Mucosa of descending colon (tissue), 3 donors: ENCODE measurements around the gene WAS. TPM values are rescaled to one million over a fixed set of nuclear protein-coding genes. Genes with fewer than 3 reads are reported as not detected.
"Not testable (repeated sequence)": the region's sequence is repeated elsewhere in the genome, so short reads cannot be mapped to it uniquely, and the experiment has no call there.

Experiments used
- ATAC-seq: fragments of 200-7000 bp; cut with Tn5 transposase; one replicate; pipeline ENCODE4 v1.9.1; 2020; ENCODE audit warnings: mild to moderate bottlenecking, moderate library complexity
- DNase-seq, 3 donors: peaks; one replicate each; pipeline ENCODE4 v3.0.0-alpha.2; 2020
- H3K36me3 ChIP-seq: fragments of 200-600 bp; one replicate; pipeline ENCODE4 v1.8.0; 2021; ENCODE audit warnings: low read depth, mild to moderate bottlenecking
- H3K4me1 ChIP-seq: fragments of 200-600 bp; one replicate; pipeline ENCODE4 v1.8.0; 2021; ENCODE audit warnings: low read depth, mild to moderate bottlenecking
- H3K4me3 ChIP-seq: fragments of 200-600 bp; one replicate; pipeline ENCODE4 v1.8.0; 2021; ENCODE audit warnings: mild to moderate bottlenecking
- H3K9me3 ChIP-seq: fragments of 200-600 bp; one replicate; pipeline ENCODE4 v1.8.0; 2021; ENCODE audit warnings: mild to moderate bottlenecking
- intact Hi-C, 2 donors: fragments of 100-400 bp; cut with DNase I in 1 of 2; cut with micrococcal nuclease in 1 of 2; formaldehyde crosslinking; loops; one replicate each; pipeline versions ENCODE4 v1.11.0 to v1.11.1; 2022; cut with DNase I, micrococcal nuclease
- total RNA-seq, 3 donors: library from RNA; stranded (reverse); fragmentation: NEBNext Ultra II Directional in 2 of 3; extraction: Animal tissue kit (Norgen Biotek cat#: 25700) in 2 of 3; gene quantifications; one replicate each; pipeline versions ENCODE4 v1.2.1 to v1.2.4, GENCODE V29; 2021 to 2023
- TF ChIP-seq, protein P1 (sequence below): fragments of 200-600 bp; IDR thresholded peaks from one replicate; pipeline ENCODE4 v1.8.0; 2022; ENCODE audit warnings: antibody characterized with exemption, mild to moderate bottlenecking
- donor health status: DM: no; HTN: no; CAD: no; lungs with moderate emphysema.
- donor health status: DM: no; HTN: no; CAD: no.
- donor health status: DM: no; HTN: yes; CAD: no.

Gene WAS
- total RNA-seq, 3 donors from 2014 or later = 4.4 to 8.6 (median 5.3) TPM

DNA sequence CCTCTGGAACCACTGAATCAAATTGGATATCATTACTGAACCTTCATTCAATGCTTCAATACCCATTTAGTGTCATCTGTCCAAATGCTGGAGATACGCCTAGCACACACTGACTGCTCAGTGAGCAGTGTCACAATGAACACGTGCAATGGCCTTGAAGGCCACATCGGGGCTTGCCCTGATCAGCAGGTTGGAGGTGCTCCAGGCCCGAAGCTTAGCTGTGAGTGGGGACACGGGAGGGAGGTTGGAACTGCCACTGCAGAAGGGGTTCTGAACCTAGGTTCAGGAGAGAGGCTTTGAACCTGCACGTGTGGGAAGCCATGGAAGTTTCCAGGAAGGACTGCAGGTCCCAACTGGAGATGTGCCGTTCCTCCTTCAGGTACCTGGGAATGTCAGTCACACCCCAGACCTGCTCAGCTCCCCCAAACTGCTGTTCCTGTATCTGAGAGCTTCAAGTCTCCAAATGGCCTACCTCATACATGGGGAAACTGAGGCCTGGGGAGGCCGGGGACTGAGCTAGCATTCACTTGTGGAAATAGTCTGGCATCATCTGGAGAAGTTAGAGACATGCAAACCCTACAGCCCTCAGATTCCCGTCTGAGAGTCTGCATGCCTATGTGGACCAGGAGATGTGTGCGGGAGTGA lies 1.9 kb upstream of the WAS start:
- no peak for DNase-seq
- Histone ChIP-seq H3K9me3 (no peaks in the 10 kb centered on the region), H3K36me3 (no peaks in the 10 kb centered on the region), H3K4me3 (no peak overlapping the region), H3K4me1 (no peaks in the 10 kb centered on the region)
- TF ChIP-seq, protein P1, sequence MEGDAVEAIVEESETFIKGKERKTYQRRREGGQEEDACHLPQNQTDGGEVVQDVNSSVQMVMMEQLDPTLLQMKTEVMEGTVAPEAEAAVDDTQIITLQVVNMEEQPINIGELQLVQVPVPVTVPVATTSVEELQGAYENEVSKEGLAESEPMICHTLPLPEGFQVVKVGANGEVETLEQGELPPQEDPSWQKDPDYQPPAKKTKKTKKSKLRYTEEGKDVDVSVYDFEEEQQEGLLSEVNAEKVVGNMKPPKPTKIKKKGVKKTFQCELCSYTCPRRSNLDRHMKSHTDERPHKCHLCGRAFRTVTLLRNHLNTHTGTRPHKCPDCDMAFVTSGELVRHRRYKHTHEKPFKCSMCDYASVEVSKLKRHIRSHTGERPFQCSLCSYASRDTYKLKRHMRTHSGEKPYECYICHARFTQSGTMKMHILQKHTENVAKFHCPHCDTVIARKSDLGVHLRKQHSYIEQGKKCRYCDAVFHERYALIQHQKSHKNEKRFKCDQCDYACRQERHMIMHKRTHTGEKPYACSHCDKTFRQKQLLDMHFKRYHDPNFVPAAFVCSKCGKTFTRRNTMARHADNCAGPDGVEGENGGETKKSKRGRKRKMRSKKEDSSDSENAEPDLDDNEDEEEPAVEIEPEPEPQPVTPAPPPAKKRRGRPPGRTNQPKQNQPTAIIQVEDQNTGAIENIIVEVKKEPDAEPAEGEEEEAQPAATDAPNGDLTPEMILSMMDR = no peak
- intact Hi-C loops = no loop called here
- ATAC-seq = no peak

DNA sequence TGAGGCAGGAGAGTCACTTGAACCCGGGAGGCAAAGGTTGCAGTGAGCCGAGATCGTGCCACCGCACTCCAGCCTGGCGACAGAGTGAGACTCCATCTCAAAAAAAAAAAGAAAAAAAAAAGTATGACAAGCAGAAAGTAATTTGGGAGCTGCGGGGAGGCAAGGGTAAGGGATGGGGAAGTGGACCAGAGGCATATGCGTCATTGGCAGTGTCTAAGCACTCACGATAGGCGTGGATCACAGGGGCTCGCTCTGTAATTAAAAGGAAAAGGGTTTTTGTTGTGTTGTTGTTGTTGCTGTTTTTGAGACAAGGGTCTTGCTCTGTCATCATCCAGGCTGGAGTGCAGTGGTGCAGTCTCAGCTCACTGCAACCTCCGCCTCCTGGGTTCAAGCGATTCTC lies 804 bp upstream of the WAS start:
- H3K9me3 ChIP-seq, H3K4me3 ChIP-seq, DNase-seq, H3K36me3 ChIP-seq, intact Hi-C loops, H3K4me1 ChIP-seq: not testable (repeated sequence)
- peak; percentile 26 for ATAC-seq

DNA sequence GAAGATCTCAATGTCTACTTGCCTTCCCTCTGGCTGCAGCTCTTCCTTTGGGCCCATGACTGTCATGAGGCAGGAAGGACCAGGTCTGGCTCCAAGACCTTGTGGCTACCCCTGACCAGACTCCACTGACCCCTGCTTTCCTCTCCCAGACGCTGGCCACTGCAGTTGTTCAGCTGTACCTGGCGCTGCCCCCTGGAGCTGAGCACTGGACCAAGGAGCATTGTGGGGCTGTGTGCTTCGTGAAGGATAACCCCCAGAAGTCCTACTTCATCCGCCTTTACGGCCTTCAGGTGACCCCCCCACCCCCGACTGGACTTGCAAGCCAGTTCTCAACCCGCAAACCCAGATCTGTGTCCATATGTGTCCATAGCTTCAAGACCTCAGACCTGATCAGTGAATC lies 535 bp downstream of the WAS start:
- intact Hi-C loops = no loop called here

GRCh38 chrX:48685416-48685815 lies 1.8 kb downstream of the WAS start:
- DNase-seq (no peak), ATAC-seq (no peak)
- TF ChIP-seq, protein P1 = no peak
- Histone ChIP-seq H3K9me3 (no peaks in the 10 kb centered on the region), H3K4me3 (no peak overlapping the region), H3K4me1 (no peaks in the 10 kb centered on the region), H3K36me3 (no peaks in the 10 kb centered on the region)
- intact Hi-C loops = no loop called here

More for the DNA sequence above, 535 bp downstream of the WAS start:
- Histone ChIP-seq H3K4me3 (no peak overlapping the region), H3K9me3 (no peaks in the 10 kb centered on the region), H3K36me3 (no peaks in the 10 kb centered on the region), H3K4me1 (no peaks in the 10 kb centered on the region)
- TF ChIP-seq, protein P1 = no peak
- DNase-seq (no peak), ATAC-seq (no peak)

- ATAC-seq = no peak
- DNase-seq = no peak
- intact Hi-C loops = no loop called here
- Histone ChIP-seq H3K4me1 (no peaks in the 10 kb centered on the region), H3K36me3 (no peaks in the 10 kb centered on the region), H3K4me3 (no peak overlapping the region), H3K9me3 (no peaks in the 10 kb centered on the region)
- TF ChIP-seq, protein P1 = no peak
These were observed 5.0 kb downstream of the WAS start for GRCh38 chrX:48688531-48689150.

DNA sequence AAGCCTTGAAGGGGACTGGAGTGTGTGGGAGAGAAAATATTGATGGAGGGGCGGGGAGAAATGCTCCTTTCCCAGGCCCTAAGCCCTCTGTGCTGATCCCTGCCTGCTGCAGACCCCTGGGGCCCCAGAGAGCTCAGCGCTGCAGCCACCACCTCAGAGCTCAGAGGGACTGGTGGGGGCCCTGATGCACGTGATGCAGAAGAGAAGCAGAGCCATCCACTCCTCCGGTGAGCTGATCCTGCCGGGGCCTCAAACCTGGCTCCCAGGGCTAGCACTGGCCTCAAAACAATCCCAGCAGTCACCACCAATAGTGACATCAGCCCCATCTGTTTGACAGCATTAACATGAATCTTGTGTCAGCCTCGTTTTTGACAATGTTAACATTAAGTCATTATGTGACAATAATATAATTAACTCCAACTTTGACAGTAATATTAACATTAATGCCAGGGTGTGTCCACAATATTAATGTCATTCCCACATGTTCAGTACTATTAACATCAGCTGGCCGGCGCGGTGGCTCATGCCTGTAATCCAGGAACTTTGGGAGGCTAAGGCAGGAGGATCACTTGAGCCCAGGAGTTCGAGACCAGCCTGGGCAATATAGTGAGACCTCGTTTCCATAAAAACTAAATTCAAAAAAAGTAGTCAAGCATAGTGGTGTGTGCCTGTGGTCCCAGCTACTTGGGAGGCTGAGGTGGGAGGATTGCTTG lies 5.8 kb downstream of the WAS start:
- no peaks in the 10 kb centered on the region for H3K36me3 ChIP-seq

GRCh38 chrX:48691746-48692145 lies 8.1 kb downstream of the WAS start:
- H3K36me3 ChIP-seq, H3K4me3 ChIP-seq, intact Hi-C loops, DNase-seq, H3K4me1 ChIP-seq, ATAC-seq, H3K9me3 ChIP-seq: not testable (repeated sequence)

More for the DNA sequence above, 5.8 kb downstream of the WAS start:
- no peak for ATAC-seq
- TF ChIP-seq, protein P1 = no peak
- Histone ChIP-seq H3K4me1 (no peaks in the 10 kb centered on the region), H3K4me3 (no peak overlapping the region), H3K9me3 (no peaks in the 10 kb centered on the region)
- no peak for DNase-seq
- intact Hi-C loops = no loop called here
